K562 (cell line): ENCODE data around the gene TMTC3. TPM values are rescaled to one million over a fixed set of nuclear protein-coding genes. Genes with fewer than 3 reads are reported as not detected.

Experiments used
- ATAC-seq: fragments of 200-7000 bp; cut with Tn5 transposase; 3 replicates; pipeline ENCODE4 v1.9.1; 2020; ENCODE audit warnings: moderate library complexity
- BruUV-seq: library from RNA; stranded (reverse); fragments of 400-500 nt; replicated peaks from 2 replicates; lab custom pipeline; 2021; lab: Mats Ljungman, UMichigan
- CTCF ChIA-PET: fragments of 300-600 bp; formaldehyde crosslinking; extraction: SDS; loops from one replicate; lab custom pipeline; 2021; ENCODE audit warnings: low intra/inter-chr PET ratio; lab: Yijun Ruan, JAX
- POLR2A ChIA-PET: fragments of 300-600, 350-650 bp; sonication (Branson Sonifier 250); formaldehyde crosslinking; extraction: SDS; loops from one replicate; lab custom pipeline; 2021; ENCODE audit warnings: antibody characterized with exemption, inconsistent platforms; lab: Yijun Ruan, JAX
- DNase-seq, 4 experiments: peaks; one replicate each; pipeline versions ENCODE4 v3.0.0 to v3.0.0-alpha.2; 2011 to 2018; ENCODE audit warnings: low spot score in 3 of 4, mixed read lengths in 3 of 4; ENCODE audit errors: extremely low read depth in 1 of 4
- FAIRE-seq: peaks from 2 replicates; lab custom pipeline; 2011; peaks lifted over from hg19 to GRCh38; lab: Jason Lieb, UNC
- H2AFZ ChIP-seq: 2 replicates; pipeline ENCODE4 v1.6.0; 2011; ENCODE audit warnings: low read depth, low read length, control low read depth, inconsistent platforms
- H3K27ac ChIP-seq: fragments of 200-600 bp; 3 replicates; pipeline ENCODE4 v1.8.0; 2011; ENCODE audit warnings: low read depth, mild to moderate bottlenecking, control low read depth, inconsistent platforms, low read length, moderate library complexity, mixed read lengths; ENCODE audit errors: extremely low read depth
- H3K27me3 ChIP-seq, 2 experiments: fragments of 300-600 bp in 1 of 2; 2 replicates in 1 of 2; 3 replicates in 1 of 2; pipeline versions ENCODE4 v1.6.0 to v1.8.0; 2011; ENCODE audit warnings: inconsistent platforms in 2 of 2, low read length in 2 of 2, mild to moderate bottlenecking in 1 of 2, mixed read lengths in 1 of 2, moderate library complexity in 1 of 2; ENCODE audit not compliant: control insufficient read depth in 2 of 2, insufficient read depth in 2 of 2
- H3K36me3 ChIP-seq: fragments of 300-600 bp; 3 replicates; pipeline ENCODE4 v1.8.0; 2011; ENCODE audit warnings: mild to moderate bottlenecking, low read length, inconsistent platforms; ENCODE audit not compliant: control insufficient read depth, insufficient read depth
- H3K4me1 ChIP-seq, 2 experiments: fragments of 200-600 bp in 1 of 2; replicated peaks in 1 of 2; 2 replicates in 1 of 2; 3 replicates in 1 of 2; pipeline versions ENCODE4 v1.5.1 to v1.8.0; 2011; ENCODE audit warnings: inconsistent platforms in 2 of 2, low read length in 2 of 2, mild to moderate bottlenecking in 1 of 2, mixed read lengths in 1 of 2, moderate library complexity in 1 of 2; ENCODE audit not compliant: control insufficient read depth in 2 of 2, insufficient read depth in 2 of 2
- H3K4me2 ChIP-seq: 2 replicates; pipeline ENCODE4 v1.6.1; 2011; ENCODE audit warnings: low read length, control low read depth, inconsistent platforms, mixed read lengths; ENCODE audit not compliant: insufficient read depth
- H3K4me3 ChIP-seq: fragments of 200-600 bp; sonication (generic), shearing (Covaris generic); 2 replicates; pipeline ENCODE4 v1.5.1; 2016; ENCODE audit warnings: control low read depth, inconsistent platforms
- H3K79me2 ChIP-seq: fragments of 200-600 bp; 3 replicates; pipeline ENCODE4 v1.8.0; 2011; ENCODE audit warnings: low read length, inconsistent platforms; ENCODE audit not compliant: control insufficient read depth, insufficient read depth
- H3K9ac ChIP-seq, 2 experiments: 2 replicates each; pipeline versions ENCODE4 v1.6.0 to v1.6.1; 2011; ENCODE audit warnings: low read depth in 2 of 2, low read length in 2 of 2, control low read depth in 1 of 2, inconsistent platforms in 1 of 2, mild to moderate bottlenecking in 1 of 2, mixed read lengths in 1 of 2; ENCODE audit not compliant: insufficient read depth in 1 of 2
- H3K9me1 ChIP-seq: one replicate; pipeline ENCODE4 v1.6.0; 2011; ENCODE audit warnings: inconsistent platforms, mild to moderate bottlenecking, low read length, moderate library complexity; ENCODE audit not compliant: control insufficient read depth, insufficient read depth
- H3K9me3 ChIP-seq: replicated peaks from 2 replicates; pipeline ENCODE4 v1.5.1; 2011; ENCODE audit warnings: low read depth, low read length, inconsistent platforms; ENCODE audit not compliant: control insufficient read depth, insufficient read depth
- H4K20me1 ChIP-seq: replicated peaks from 2 replicates; pipeline ENCODE4 v1.6.1; 2011; ENCODE audit warnings: low read length, inconsistent platforms, mixed read lengths; ENCODE audit not compliant: control insufficient read depth, insufficient read depth
- CBX2 ChIP-seq: fragments of 200-600 bp; sonication (generic); IDR thresholded peaks from one replicate; pipeline ENCODE4 v1.6.1; 2012; ENCODE audit warnings: mild to moderate bottlenecking, low read length, inconsistent platforms; ENCODE audit not compliant: insufficient read depth, poor library complexity, severe bottlenecking
- E2F8 ChIP-seq: fragments of 450-650 bp; IDR thresholded peaks from 2 replicates; pipeline ENCODE4 v1.7.1; 2018; ENCODE audit warnings: mild to moderate bottlenecking, low read depth; ENCODE audit not compliant: partially characterized antibody
- ESRRA ChIP-seq: fragments of 450-650 bp; IDR thresholded peaks from 2 replicates; pipeline ENCODE4 v1.6.1; 2014; ENCODE audit warnings: low read depth, mild to moderate bottlenecking, moderate library complexity, borderline replicate concordance
- RAD21 ChIP-seq, 2 experiments: fragments of 250-450 bp in 1 of 2; fragments of 450-650 bp in 1 of 2; sonication (Bioruptor Pico) in 1 of 2; formaldehyde crosslinking in 1 of 2; IDR thresholded peaks in 1 of 2; conservative IDR thresholded peaks in 1 of 2; 2 replicates each; pipeline versions ENCODE4 v1.4.0 to v1.8.0; 2020 to 2022; ENCODE audit warnings: mild to moderate bottlenecking in 2 of 2, moderate library complexity in 1 of 2
- TBL1XR1 ChIP-seq, 2 experiments: IDR thresholded peaks; 2 replicates each; pipeline ENCODE4 v1.6.1; 2012; ENCODE audit warnings: improper control_type of control experiment in 2 of 2, low read length in 2 of 2, mild to moderate bottlenecking in 1 of 2
- THAP7 ChIP-seq: fragments of 250-450 bp; sonication (Bioruptor Pico); IDR thresholded peaks from 2 replicates; pipeline ENCODE4 v1.5.0; 2021
- VEZF1 ChIP-seq: fragments of 200-800 bp; sonication (Bioruptor generic); IDR thresholded peaks from 2 replicates; pipeline ENCODE4 v1.6.1; 2017; ENCODE audit warnings: missing genetic modification characterization, missing compliant biosample characterization
- ZBTB1 ChIP-seq: sonication (generic); formaldehyde crosslinking; IDR thresholded peaks from 2 replicates; pipeline ENCODE4 v1.8.1; 2023; ENCODE audit warnings: missing genetic modification reagents, low read depth, mild to moderate bottlenecking, borderline replicate concordance
- ZNF551 ChIP-seq: fragments of 250-450 bp; sonication (Bioruptor Pico); IDR thresholded peaks from 2 replicates; pipeline ENCODE4 v1.5.0; 2021; ENCODE audit warnings: mild to moderate bottlenecking, moderate library complexity
- WGBS: fragments of 100-300 bp; shearing (Covaris generic); methylation state at CpG from one replicate; pipeline ENCODE4 v1.1.6; 2016; ENCODE audit warnings: low coverage, mixed read lengths; ENCODE audit not compliant: insufficient coverage; ENCODE audit errors: missing lambda C conversion rate; 5-methylcytosine and 5-hydroxymethylcytosine counted together
- in situ Hi-C: fragments of 300-500 bp; cut with MboI; formaldehyde crosslinking; loops from 4 replicates; pipeline ENCODE4 v1.15.0; 2018; ENCODE audit warnings: inconsistent platforms, mixed read lengths
- intact Hi-C: fragments of 100-400 bp; cut with micrococcal nuclease; formaldehyde crosslinking; loops from 2 replicates; pipeline ENCODE4 v1.14.2; 2022
- polyA plus RNA-seq, 8 experiments: library from polyadenylated mRNA; depleted of rRNA in 4 of 8; stranded (reverse) in 5 of 8; unstranded in 3 of 8; fragments of >200 nt; fragmentation: Nextera tagmentation in 2 of 8; fragmentation: Illumina TruSeq in 1 of 8; extraction: Ambion mirVana in 2 of 8; extraction: Trizol in 1 of 8; gene quantifications; 2 replicates each; pipeline versions ENCODE4 v1.2.1 to v1.2.3, GENCODE V29; 2011 to 2014; ENCODE audit warnings: inconsistent platforms in 1 of 8, missing spikeins in 1 of 8
- total RNA-seq, 7 experiments: library from RNA; depleted of rRNA in 6 of 7; stranded (reverse); fragments of >200 nt in 6 of 7; fragmentation: Illumina TruSeq in 2 of 7; extraction: Trizol in 2 of 7; gene quantifications; 2 replicates each; pipeline versions ENCODE4 v1.2.1 to v1.2.3, GENCODE V29; 2011 to 2021; ENCODE audit warnings: low replicate concordance in 1 of 7
- TF ChIP-seq, protein P1 (sequence below): sonication (generic); formaldehyde crosslinking; IDR thresholded peaks from 2 replicates; pipeline ENCODE4 v1.8.0; 2023; ENCODE audit warnings: mild to moderate bottlenecking, missing genetic modification reagents
- TF ChIP-seq, protein P2 (sequence below): fragments of 200-800 bp; sonication (Bioruptor generic); IDR thresholded peaks from 2 replicates; pipeline ENCODE4 v1.6.1; 2017; ENCODE audit warnings: missing genetic modification characterization, missing compliant biosample characterization

The TMTC3 gene
- total and polyA plus RNA-seq, 9 of the 15 experiments (the other 6 are each of a cell fraction or from before 2014, with no cell fraction given), result 1.9 to 9.8 (median 4.7) TPM

DNA sequence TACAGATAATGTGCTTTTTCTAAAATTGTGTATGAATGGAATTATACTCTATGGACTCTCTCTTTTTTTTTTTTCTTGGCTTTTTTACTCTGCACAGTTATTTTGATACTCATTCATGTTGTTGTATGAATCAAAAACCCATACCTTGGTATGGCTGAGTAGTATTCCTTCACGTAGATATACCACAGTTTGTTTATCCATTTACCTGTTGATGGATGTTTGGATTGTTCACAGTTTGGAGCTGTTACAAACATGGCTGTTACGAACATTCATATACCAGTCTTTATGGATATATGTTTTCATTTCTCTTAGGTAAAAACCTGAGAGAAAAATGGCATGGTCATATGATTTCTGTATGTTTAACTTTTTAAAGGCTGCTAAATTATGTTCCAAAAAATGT lies 43.2 kb downstream of the TMTC3 start:
- FAIRE-seq (no peak), DNase-seq (no peak)
- H2AFZ ChIP-seq, result no peak overlapping the region
- H3K4me3 ChIP-seq, result no peak overlapping the region
- in situ Hi-C loops (no loop called here), intact Hi-C loops (no loop called here)
- H3K9me1 ChIP-seq, result no peaks in the 10 kb centered on the region
- 96% methylated on average over 2 of the region's 2 CpGs for WGBS
- BruUV-seq, result no TSS peak
- no peaks in the 10 kb centered on the region for H3K4me1 ChIP-seq
- no peaks in the 10 kb centered on the region for H3K79me2 ChIP-seq
- ChIA-PET CTCF (no interaction called here), POLR2A (no interaction called here)
- no peaks in the 10 kb centered on the region for H4K20me1 ChIP-seq
- H3K9ac ChIP-seq, result no peak overlapping the region
- no peak overlapping the region for H3K4me2 ChIP-seq
- TF ChIP-seq, protein P1, sequence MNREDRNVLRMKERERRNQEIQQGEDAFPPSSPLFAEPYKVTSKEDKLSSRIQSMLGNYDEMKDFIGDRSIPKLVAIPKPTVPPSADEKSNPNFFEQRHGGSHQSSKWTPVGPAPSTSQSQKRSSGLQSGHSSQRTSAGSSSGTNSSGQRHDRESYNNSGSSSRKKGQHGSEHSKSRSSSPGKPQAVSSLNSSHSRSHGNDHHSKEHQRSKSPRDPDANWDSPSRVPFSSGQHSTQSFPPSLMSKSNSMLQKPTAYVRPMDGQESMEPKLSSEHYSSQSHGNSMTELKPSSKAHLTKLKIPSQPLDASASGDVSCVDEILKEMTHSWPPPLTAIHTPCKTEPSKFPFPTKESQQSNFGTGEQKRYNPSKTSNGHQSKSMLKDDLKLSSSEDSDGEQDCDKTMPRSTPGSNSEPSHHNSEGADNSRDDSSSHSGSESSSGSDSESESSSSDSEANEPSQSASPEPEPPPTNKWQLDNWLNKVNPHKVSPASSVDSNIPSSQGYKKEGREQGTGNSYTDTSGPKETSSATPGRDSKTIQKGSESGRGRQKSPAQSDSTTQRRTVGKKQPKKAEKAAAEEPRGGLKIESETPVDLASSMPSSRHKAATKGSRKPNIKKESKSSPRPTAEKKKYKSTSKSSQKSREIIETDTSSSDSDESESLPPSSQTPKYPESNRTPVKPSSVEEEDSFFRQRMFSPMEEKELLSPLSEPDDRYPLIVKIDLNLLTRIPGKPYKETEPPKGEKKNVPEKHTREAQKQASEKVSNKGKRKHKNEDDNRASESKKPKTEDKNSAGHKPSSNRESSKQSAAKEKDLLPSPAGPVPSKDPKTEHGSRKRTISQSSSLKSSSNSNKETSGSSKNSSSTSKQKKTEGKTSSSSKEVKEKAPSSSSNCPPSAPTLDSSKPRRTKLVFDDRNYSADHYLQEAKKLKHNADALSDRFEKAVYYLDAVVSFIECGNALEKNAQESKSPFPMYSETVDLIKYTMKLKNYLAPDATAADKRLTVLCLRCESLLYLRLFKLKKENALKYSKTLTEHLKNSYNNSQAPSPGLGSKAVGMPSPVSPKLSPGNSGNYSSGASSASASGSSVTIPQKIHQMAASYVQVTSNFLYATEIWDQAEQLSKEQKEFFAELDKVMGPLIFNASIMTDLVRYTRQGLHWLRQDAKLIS, result no peak
- no peak for TF ChIP-seq RAD21 (CRISPR knock-in tag; conservative IDR thresholded peaks at IDR 0.05 in 1 of 2, IDR thresholded peaks at IDR 0.05 in 1 of 2)
- TF ChIP-seq ESRRA, result no peak
- TF ChIP-seq, protein P2, sequence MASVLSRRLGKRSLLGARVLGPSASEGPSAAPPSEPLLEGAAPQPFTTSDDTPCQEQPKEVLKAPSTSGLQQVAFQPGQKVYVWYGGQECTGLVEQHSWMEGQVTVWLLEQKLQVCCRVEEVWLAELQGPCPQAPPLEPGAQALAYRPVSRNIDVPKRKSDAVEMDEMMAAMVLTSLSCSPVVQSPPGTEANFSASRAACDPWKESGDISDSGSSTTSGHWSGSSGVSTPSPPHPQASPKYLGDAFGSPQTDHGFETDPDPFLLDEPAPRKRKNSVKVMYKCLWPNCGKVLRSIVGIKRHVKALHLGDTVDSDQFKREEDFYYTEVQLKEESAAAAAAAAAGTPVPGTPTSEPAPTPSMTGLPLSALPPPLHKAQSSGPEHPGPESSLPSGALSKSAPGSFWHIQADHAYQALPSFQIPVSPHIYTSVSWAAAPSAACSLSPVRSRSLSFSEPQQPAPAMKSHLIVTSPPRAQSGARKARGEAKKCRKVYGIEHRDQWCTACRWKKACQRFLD (CRISPR knock-in tag), result no peak
- no peak for TF ChIP-seq ZBTB1 (CRISPR knock-in tag)
- TF ChIP-seq E2F8, result no peak
- no peak for TF ChIP-seq CBX2
- no peak for TF ChIP-seq ZNF551 (CRISPR knock-in tag)
- no peak for TF ChIP-seq TBL1XR1 (IDR thresholded peaks at IDR 0.05; ENCODE audit: low read length in 2 of 2)
- TF ChIP-seq THAP7 (CRISPR knock-in tag), result no peak
- no peak for TF ChIP-seq VEZF1 (CRISPR knock-in tag)
- TF ChIP-seq, all 486 proteins: peak for 0
- no peak overlapping the region for H3K27ac ChIP-seq
- peaks cover 4% of the 10 kb centered on the region; the same call in 2 of the 3 replicates for H3K36me3 ChIP-seq
- H3K27me3 ChIP-seq, result no peaks in the 10 kb centered on the region
- no peak for ATAC-seq
- H3K9me3 ChIP-seq, result no peaks in the 10 kb centered on the region
